Adrenal gland (tissue), 12 donors: ENCODE results near the gene VSTM2A. TPM values are rescaled to one million over a fixed set of nuclear protein-coding genes. Genes with fewer than 3 reads are reported as not detected.

Source experiments
- DNase-seq, 7 donors: peaks; one replicate each; pipeline ENCODE4 v3.0.0-alpha.2; 2019 to 2020
- H3K27ac ChIP-seq, 5 donors: fragments of 200-600 bp; sonication (generic) in 4 of 5; 1 replicate in 3 of 5; 2 replicates in 2 of 5; pipeline versions ENCODE4 v1.5.1 to v1.8.0; 2016 to 2020; ENCODE audit warnings: mild to moderate bottlenecking in 1 of 5
- H3K27me3 ChIP-seq: fragments of 200-600 bp; 2 replicates; pipeline ENCODE4 v1.8.0; 2021
- H3K36me3 ChIP-seq, 2 donors: fragments of 200-600 bp; replicated peaks in 1 of 2; 1 replicate in 1 of 2; 2 replicates in 1 of 2; pipeline versions ENCODE4 v1.5.1 to v1.8.0; 2018 to 2022
- H3K4me1 ChIP-seq, 2 donors: fragments of 200-600 bp; replicated peaks in 1 of 2; 1 replicate in 1 of 2; 2 replicates in 1 of 2; pipeline versions ENCODE4 v1.5.1 to v1.8.0; 2018 to 2021
- H3K4me3 ChIP-seq, 4 donors: fragments of 200-600 bp; sonication (generic) in 3 of 4; one replicate each; pipeline ENCODE4 v1.5.1; 2016 to 2018
- H3K9me3 ChIP-seq, 3 donors: fragments of 200-600 bp; sonication (generic) in 1 of 3; replicated peaks in 1 of 3; 1 replicate in 2 of 3; 2 replicates in 1 of 3; pipeline versions ENCODE4 v1.5.1 to v1.8.0; 2016 to 2021
- CTCF ChIP-seq, 6 experiments: fragments of 450-650 bp in 4 of 6; fragments of 200-600 bp in 2 of 6; sonication (generic) in 1 of 6; IDR thresholded peaks; 1 replicate in 5 of 6; 2 replicates in 1 of 6; pipeline versions ENCODE4 v1.5.1 to v1.8.0; 2016 to 2021; ENCODE audit warnings: antibody characterized with exemption in 6 of 6, mild to moderate bottlenecking in 2 of 6, moderate library complexity in 1 of 6
- POLR2A ChIP-seq, 2 donors: fragments of 450-650 bp; IDR thresholded peaks; one replicate each; pipeline ENCODE4 v1.6.1; 2017; ENCODE audit warnings: antibody characterized with exemption in 2 of 2, mild to moderate bottlenecking in 2 of 2, moderate library complexity in 1 of 2
- WGBS, 4 donors: extraction: QIAGEN DNeasy Blood & Tissue Kit in 2 of 4; methylation state at CpG; one replicate each; pipeline versions ENCODE4 v1.1.5 to v1.1.7; 2013 to 2017; 5-methylcytosine and 5-hydroxymethylcytosine counted together
- intact Hi-C, 2 donors: fragments of 100-400 bp; cut with DNase I; formaldehyde crosslinking; loops; one replicate each; pipeline versions ENCODE4 v1.14.1 to v1.15.0; 2022 to 2023
- polyA plus RNA-seq, 3 donors: library from polyadenylated mRNA; stranded (reverse); fragments of 200-250 nt in 2 of 3; fragments of 350-450 nt in 1 of 3; fragmentation: Illumina TruSeq in 1 of 3; extraction: RNeasy Lipid Tissue Mini Kit (QIAGEN cat#74804) in 1 of 3; gene quantifications; one replicate each; pipeline ENCODE4 v1.2.3, GENCODE V29; 2013 to 2014
- total RNA-seq, 9 donors: library from RNA; depleted of rRNA in 4 of 9; stranded (reverse); fragments of >200 nt in 4 of 9; fragments of 120-200 nt in 1 of 9; fragmentation: NEBNext Ultra II Directional in 1 of 9; extraction: Animal tissue kit (Norgen Biotek cat#: 25700) in 1 of 9; gene quantifications; one replicate each; pipeline versions ENCODE4 v1.1.0 to v1.2.4, GENCODE V29; 2013 to 2023
- donor health status: healthy with polysubstance abuse.
- donor health status: Bipolar disorder and iron deficiency.
- donor health status: DM: yes; HTN: yes; CAD: no.
- donor health status: DM: no; HTN: no; CAD: no.
- donor health status: DM: no; HTN: no; CAD: no.
- donor health status: DM: yes; HTN: yes; CAD: no.

The VSTM2A gene
- total and polyA plus RNA-seq, 12 donors: 0.52 to 16.7 (median 7.5) TPM; not detected in 3

- H3K9me3 ChIP-seq: no peaks in the 10 kb centered on the region
- DNase-seq: peak in 1 of 7 donors; percentile 69
- 2 to 4% (median 3%) methylated on average over 19 to 76 of the region's 80 CpGs for WGBS, 4 donors
- peak overlapping the region in 1 of 4 donors; percentile 19 for H3K4me3 ChIP-seq
- H3K36me3 ChIP-seq: no peaks in the 10 kb centered on the region
- H3K27me3 ChIP-seq: peaks cover 13% of the 10 kb centered on the region
- H3K27ac ChIP-seq: no peak overlapping the region
- TF ChIP-seq POLR2A (IDR thresholded peaks at IDR 0.05): no peak
- no peak for TF ChIP-seq CTCF (IDR thresholded peaks at IDR 0.05)
- peaks cover 4 to 5% of the 10 kb centered on the region in 2 donors for H3K4me1 ChIP-seq
- intact Hi-C loops: no loop called here
Observed at GRCh38 chr7:54546081-54546985, 4.2 kb downstream of the VSTM2A start.

- DNase-seq: no peak
- TF ChIP-seq POLR2A (IDR thresholded peaks at IDR 0.05) (no peak), CTCF (IDR thresholded peaks at IDR 0.05) (no peak)
- H3K36me3 ChIP-seq: no peaks in the 10 kb centered on the region
- H3K27ac ChIP-seq: no peak overlapping the region
- WGBS, 4 donors: 2 to 5% (median 3%) methylated on average over 7 to 15 of the region's 15 CpGs
- intact Hi-C loops: no loop called here
- peaks cover under 1 to 1% of the 10 kb centered on the region in 2 donors for H3K4me1 ChIP-seq
- no peak overlapping the region for H3K4me3 ChIP-seq
- peaks cover 13% of the 10 kb centered on the region for H3K27me3 ChIP-seq
- no peaks in the 10 kb centered on the region for H3K9me3 ChIP-seq
Observed at GRCh38 chr7:54546986-54547314, 4.8 kb downstream of the VSTM2A start.

DNA sequence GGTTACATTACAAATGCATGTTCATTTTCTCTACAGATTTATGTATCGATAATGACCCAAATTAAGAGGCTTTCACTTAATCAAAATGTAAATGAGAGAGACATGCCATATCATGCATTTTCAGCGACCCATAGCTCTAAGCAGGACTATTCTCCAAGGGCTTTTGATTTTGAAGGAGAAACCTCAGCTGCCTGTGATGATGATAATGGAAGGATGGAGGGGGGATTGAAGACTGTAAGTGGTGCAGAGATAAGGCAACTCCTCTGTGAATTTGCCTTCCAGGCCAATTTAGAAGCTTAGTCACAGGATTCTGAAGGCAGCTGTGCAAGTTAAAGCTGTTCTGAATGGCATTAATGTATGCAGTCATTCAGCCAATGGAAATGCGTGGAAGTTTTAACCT is 8.3 kb downstream of the VSTM2A start:
- TF ChIP-seq CTCF (IDR thresholded peaks at IDR 0.05) (no peak), POLR2A (IDR thresholded peaks at IDR 0.05) (no peak)
- Histone ChIP-seq H3K27me3 (no peaks in the 10 kb centered on the region), H3K4me3 (no peak overlapping the region), H3K27ac (no peak overlapping the region), H3K9me3 (no peaks in the 10 kb centered on the region), H3K4me1 (no peaks in the 10 kb centered on the region), H3K36me3 (no peaks in the 10 kb centered on the region)
- intact Hi-C loops: no loop called here
- 65 to 79% (median 77%) methylated on average over 3 of the region's 3 CpGs for WGBS, 4 donors
- no peak for DNase-seq

GRCh38 chr7:54556121-54556520 is 13.9 kb downstream of the VSTM2A start:
- H3K27ac ChIP-seq: no peak overlapping the region
- H3K4me3 ChIP-seq: no peak overlapping the region
- H3K27me3 ChIP-seq: no peaks in the 10 kb centered on the region
- H3K36me3 ChIP-seq: no peaks in the 10 kb centered on the region
- TF ChIP-seq POLR2A (IDR thresholded peaks at IDR 0.05): no peak
- TF ChIP-seq CTCF (IDR thresholded peaks at IDR 0.05): no peak
- no peaks in the 10 kb centered on the region for H3K9me3 ChIP-seq
- intact Hi-C loops: no loop called here
- H3K4me1 ChIP-seq: no peaks in the 10 kb centered on the region
- 33 to 41% (median 39%) methylated on average over 1 of the region's 1 CpG for WGBS, 4 donors
- no peak for DNase-seq
